Activated naive CD4-positive, alpha-beta T cell treated with anti-CD3 and anti-CD28 coated beads, Interleukin-2, amount 50 U/mL, for 72 hours (primary cell): Measurements from ENCODE around the gene SLC12A9. TPM values are rescaled to one million over a fixed set of nuclear protein-coding genes. Genes with fewer than 3 reads are reported as not detected.
"Not testable (repeated sequence)": the region's sequence is repeated elsewhere in the genome, so short reads cannot be mapped to it uniquely, and the experiment has no call there.

Experiments
- ATAC-seq, 2 donors: fragments of 150-1000 bp; cut with Tn5 transposase; 2 replicates each; pipeline ENCODE4 v1.10.0; 2021; ENCODE audit warnings: mild to moderate bottlenecking in 2 of 2, moderate library complexity in 2 of 2
- DNase-seq, 2 donors: peaks; one replicate each; pipeline ENCODE4 v3.0.0; 2021 to 2022; ENCODE audit warnings: low spot score in 2 of 2
- H3K27ac Mint-ChIP-seq, 2 donors: one replicate each; pipeline ENCODE4 v1.8.0; 2022; ENCODE audit warnings: mild to moderate bottlenecking in 2 of 2, mixed read lengths in 2 of 2
- H3K36me3 Mint-ChIP-seq, 2 donors: one replicate each; pipeline ENCODE4 v1.8.0; 2022; ENCODE audit warnings: mixed read lengths in 2 of 2
- H3K9me3 Mint-ChIP-seq, 2 donors: one replicate each; pipeline ENCODE4 v1.8.0; 2022; ENCODE audit warnings: mixed read lengths in 2 of 2
- total RNA-seq, 2 donors: library from RNA; stranded (reverse); gene quantifications; one replicate each; pipeline ENCODE4 v1.2.3, GENCODE V29; 2022

SLC12A9 gene
- total RNA-seq = 10 to 100 TPM; 16.7 to 27.7 TPM

- Mint-ChIP-seq H3K36me3 (no peaks in the 10 kb centered on the region), H3K27ac (peak within 1 kb of the TSS; percentile 83 to 89), H3K9me3 (no peaks in the 10 kb centered on the region)
- DNase-seq = peak; percentile 89 to 90
- peak; percentile 98 to 99 for ATAC-seq
These were observed at the start of gene SLC12A9 for GRCh38 chr7:100852048-100852872. Gene SLC12A9, plus strand, starts transcription at chr7:100852713. Its CDS starts 1,485 bp downstream, at chr7:100854198.

- DNase-seq = no peak
- Mint-ChIP-seq H3K27ac (no peak overlapping the region), H3K36me3 (no peaks in the 10 kb centered on the region), H3K9me3 (no peaks in the 10 kb centered on the region)
- no peak for ATAC-seq
These were observed 49.6 kb upstream of the SLC12A9 start for GRCh38 chr7:100802951-100803350.

- Mint-ChIP-seq H3K36me3 (no peaks in the 10 kb centered on the region), H3K27ac (peak overlapping the region in 1 of 2 donors; percentile 48)
These were observed 48.9 kb upstream of the SLC12A9 start for GRCh38 chr7:100803398-100804161.

GRCh38 chr7:100804681-100805431 lies 47.7 kb upstream of the SLC12A9 start:
- Mint-ChIP-seq H3K36me3 (no peaks in the 10 kb centered on the region), H3K27ac (no peak overlapping the region), H3K9me3 (no peaks in the 10 kb centered on the region)
- no peak for ATAC-seq
- no peak for DNase-seq

More at GRCh38 chr7:100803398-100804161, 48.9 kb upstream of the SLC12A9 start:
- H3K9me3 Mint-ChIP-seq = no peaks in the 10 kb centered on the region
- ATAC-seq = peak; percentile 61 to 80
- no peak for DNase-seq

GRCh38 chr7:100806276-100806675 lies 46.2 kb upstream of the SLC12A9 start:
- Mint-ChIP-seq H3K27ac (no peak overlapping the region), H3K9me3 (no peaks in the 10 kb centered on the region), H3K36me3 (no peaks in the 10 kb centered on the region)
- ATAC-seq (no peak), DNase-seq (no peak)

- H3K9me3 Mint-ChIP-seq, DNase-seq, H3K36me3 Mint-ChIP-seq, ATAC-seq: not testable (repeated sequence)
- H3K27ac Mint-ChIP-seq = peak overlapping the region in 1 of 2 donors; percentile 55
These were observed 45.6 kb upstream of the SLC12A9 start for GRCh38 chr7:100806883-100807282.

GRCh38 chr7:100808354-100808875 lies 44.1 kb upstream of the SLC12A9 start:
- no peak overlapping the region for H3K27ac Mint-ChIP-seq
- no peak for DNase-seq
- no peaks in the 10 kb centered on the region for H3K36me3 Mint-ChIP-seq
- no peaks in the 10 kb centered on the region for H3K9me3 Mint-ChIP-seq
- no peak for ATAC-seq

GRCh38 chr7:100811480-100811879 lies 41.0 kb upstream of the SLC12A9 start:
- DNase-seq (no peak), ATAC-seq (no peak)
- no peak overlapping the region for H3K27ac Mint-ChIP-seq
- no peaks in the 10 kb centered on the region for H3K9me3 Mint-ChIP-seq
- H3K36me3 Mint-ChIP-seq = no peaks in the 10 kb centered on the region

- Mint-ChIP-seq H3K36me3 (no peaks in the 10 kb centered on the region), H3K9me3 (no peaks in the 10 kb centered on the region), H3K27ac (no peak overlapping the region)
- ATAC-seq (no peak), DNase-seq (no peak)
These were observed 39.8 kb upstream of the SLC12A9 start for GRCh38 chr7:100812729-100813128.

GRCh38 chr7:100816515-100816914 lies 36.0 kb upstream of the SLC12A9 start:
- not testable (repeated sequence) for H3K36me3 Mint-ChIP-seq, H3K27ac Mint-ChIP-seq, H3K9me3 Mint-ChIP-seq, ATAC-seq, DNase-seq

GRCh38 chr7:100817097-100817496 lies 35.4 kb upstream of the SLC12A9 start:
- DNase-seq (no peak), ATAC-seq (no peak)
- Mint-ChIP-seq H3K36me3 (no peaks in the 10 kb centered on the region), H3K9me3 (no peaks in the 10 kb centered on the region), H3K27ac (no peak overlapping the region)

- Mint-ChIP-seq H3K27ac (no peak overlapping the region), H3K9me3 (no peaks in the 10 kb centered on the region), H3K36me3 (no peaks in the 10 kb centered on the region)
- ATAC-seq (no peak), DNase-seq (no peak)
These were observed 34.1 kb upstream of the SLC12A9 start for GRCh38 chr7:100818366-100818765.

GRCh38 chr7:100818825-100819224 lies 33.7 kb upstream of the SLC12A9 start:
- DNase-seq (no peak), ATAC-seq (no peak)
- Mint-ChIP-seq H3K27ac (peak overlapping the region in 1 of 2 donors; percentile 69), H3K36me3 (no peaks in the 10 kb centered on the region), H3K9me3 (no peaks in the 10 kb centered on the region)

- no peak for DNase-seq
- Mint-ChIP-seq H3K36me3 (no peaks in the 10 kb centered on the region), H3K9me3 (no peaks in the 10 kb centered on the region), H3K27ac (no peak overlapping the region)
- ATAC-seq = no peak
These were observed 32.9 kb upstream of the SLC12A9 start for GRCh38 chr7:100819586-100819985.

GRCh38 chr7:100822236-100823139 lies 30.0 kb upstream of the SLC12A9 start:
- DNase-seq (no peak), ATAC-seq (no peak)
- peaks cover 0 to 6% of the 10 kb centered on the region in 2 donors for H3K36me3 Mint-ChIP-seq
- H3K27ac Mint-ChIP-seq = no peak overlapping the region
- H3K9me3 Mint-ChIP-seq = no peaks in the 10 kb centered on the region

GRCh38 chr7:100823140-100823525 lies 29.4 kb upstream of the SLC12A9 start:
- Mint-ChIP-seq H3K36me3 (peaks cover 4 to 11% of the 10 kb centered on the region in 2 donors), H3K9me3 (no peaks in the 10 kb centered on the region), H3K27ac (no peak overlapping the region)
- DNase-seq (no peak), ATAC-seq (no peak)
